HepG2 (cell line): Measurements from ENCODE around the gene TGFB2. TPM values are rescaled to one million over a fixed set of nuclear protein-coding genes. Genes with fewer than 3 reads are reported as not detected.

Experiments
- ATAC-seq: fragments of 200-7000 bp; cut with Tn5 transposase; 3 replicates; pipeline ENCODE4 v1.9.1; 2020; ENCODE audit warnings: mild to moderate bottlenecking, moderate library complexity
- BruUV-seq: library from RNA; stranded (reverse); fragments of 400-500 nt; replicated peaks from 2 replicates; lab custom pipeline; 2021; lab: Mats Ljungman, UMichigan
- CTCF ChIA-PET: fragments of 300-600 bp; formaldehyde crosslinking; extraction: SDS; loops from one replicate; lab custom pipeline; 2021; ENCODE audit warnings: low total read pairs, inconsistent platforms, low intra/inter-chr PET ratio; lab: Yijun Ruan, JAX
- POLR2A ChIA-PET: fragments of 350-600 bp; sonication (Branson Sonifier 250); formaldehyde crosslinking; loops from one replicate; lab custom pipeline; 2020; ENCODE audit warnings: antibody characterized with exemption, inconsistent platforms; lab: Yijun Ruan, JAX
- DNase-seq: peaks from one replicate; pipeline ENCODE4 v3.0.0-alpha.2; 2015; ENCODE audit warnings: low spot score
- FAIRE-seq: peaks from 3 replicates; lab custom pipeline; 2011; peaks lifted over from hg19 to GRCh38; lab: Jason Lieb, UNC
- H2AFZ ChIP-seq: one replicate; pipeline ENCODE4 v1.6.1; 2011; ENCODE audit warnings: low read length, inconsistent platforms
- H3K27ac ChIP-seq: fragments of 300-600 bp; 3 replicates; pipeline ENCODE4 v1.8.0; 2011; ENCODE audit warnings: mixed run types, mild to moderate bottlenecking, mixed read lengths, low read length, inconsistent platforms; ENCODE audit not compliant: insufficient read depth; ENCODE audit errors: extremely low read length
- H3K27me3 ChIP-seq, 2 experiments: fragments of 200-600 bp in 1 of 2; 2 replicates in 1 of 2; 3 replicates in 1 of 2; pipeline versions ENCODE4 v1.6.0 to v1.8.0; 2011; ENCODE audit warnings: low read length in 2 of 2, mild to moderate bottlenecking in 2 of 2, moderate library complexity in 2 of 2, inconsistent platforms in 1 of 2; ENCODE audit not compliant: insufficient read depth in 2 of 2, control insufficient read depth in 1 of 2
- H3K36me3 ChIP-seq, 2 experiments: fragments of 200-600 bp in 1 of 2; replicated peaks in 1 of 2; 2 replicates in 1 of 2; 3 replicates in 1 of 2; pipeline versions ENCODE4 v1.5.1 to v1.8.0; 2011; ENCODE audit warnings: low read length in 2 of 2, inconsistent platforms in 1 of 2; ENCODE audit not compliant: insufficient read depth in 2 of 2, control insufficient read depth in 1 of 2
- H3K4me1 ChIP-seq: 2 replicates; pipeline ENCODE4 v1.5.1; 2012; ENCODE audit warnings: low read length, inconsistent platforms; ENCODE audit not compliant: insufficient read depth
- H3K4me2 ChIP-seq: 2 replicates; pipeline ENCODE4 v1.6.0; 2011; ENCODE audit warnings: low read depth, low read length, inconsistent platforms
- H3K4me3 ChIP-seq, 3 experiments: fragments of 200-600 bp in 1 of 3; sonication (generic), shearing (Covaris generic) in 1 of 3; replicated peaks in 1 of 3; 2 replicates each; pipeline ENCODE4 v1.5.1; 2011 to 2016; ENCODE audit warnings: low read length in 3 of 3, inconsistent platforms in 2 of 3, low read depth in 2 of 3, mild to moderate bottlenecking in 2 of 3, control low read depth in 1 of 3, mixed read lengths in 1 of 3; ENCODE audit not compliant: insufficient read depth in 1 of 3
- H3K79me2 ChIP-seq: one replicate; pipeline ENCODE4 v1.6.1; 2011; ENCODE audit warnings: low read length, inconsistent platforms; ENCODE audit not compliant: insufficient read depth
- H3K9ac ChIP-seq: 2 replicates; pipeline ENCODE4 v1.6.0; 2011; ENCODE audit warnings: mild to moderate bottlenecking, low read depth, low read length, inconsistent platforms; ENCODE audit not compliant: insufficient read depth
- H3K9me3 ChIP-seq: 2 replicates; pipeline ENCODE4 v1.5.1; 2012; ENCODE audit warnings: mild to moderate bottlenecking, low read length
- H4K20me1 ChIP-seq: 2 replicates; pipeline ENCODE4 v1.6.0; 2011; ENCODE audit warnings: inconsistent platforms, mild to moderate bottlenecking, low read length, moderate library complexity; ENCODE audit not compliant: insufficient read depth
- ASH2L ChIP-seq: fragments of 300-600, 200-600 bp; sonication (generic); IDR thresholded peaks from 2 replicates; pipeline ENCODE4 v1.7.0; 2017; ENCODE audit warnings: low read depth, mild to moderate bottlenecking, moderate library complexity, mixed read lengths, low read length; ENCODE audit not compliant: insufficient read length
- EEA1 ChIP-seq: sonication (generic); formaldehyde crosslinking; IDR thresholded peaks from 2 replicates; pipeline ENCODE4 v1.5.1; 2020; ENCODE audit warnings: mild to moderate bottlenecking, missing genetic modification reagents, borderline replicate concordance
- ETV6 ChIP-seq: sonication (generic); formaldehyde crosslinking; conservative IDR thresholded peaks from 2 replicates; pipeline ENCODE4 v1.4.0; 2020; ENCODE audit warnings: missing genetic modification reagents
- HOXA9 ChIP-seq: sonication (generic); formaldehyde crosslinking; IDR thresholded peaks from 2 replicates; pipeline ENCODE4 v1.8.1; 2022; ENCODE audit warnings: missing genetic modification reagents, mild to moderate bottlenecking, moderate library complexity, borderline replicate concordance
- NCOA2 ChIP-seq: sonication (generic); formaldehyde crosslinking; IDR thresholded peaks from 2 replicates; pipeline ENCODE4 v1.8.0; 2022; ENCODE audit warnings: inconsistent platforms
- SMARCE1 ChIP-seq: fragments of 450-650 bp; IDR thresholded peaks from 2 replicates; pipeline ENCODE4 v1.6.1; 2017; ENCODE audit warnings: borderline replicate concordance
- ZFP1 ChIP-seq: IDR thresholded peaks from 2 replicates; pipeline ENCODE4 v1.6.1; 2016
- ZNF33A ChIP-seq: sonication (generic); formaldehyde crosslinking; IDR thresholded peaks from 2 replicates; pipeline ENCODE4 v1.5.1; 2020; ENCODE audit warnings: missing genetic modification reagents, mild to moderate bottlenecking, moderate library complexity, borderline replicate concordance
- ZNF460 ChIP-seq: sonication (generic); formaldehyde crosslinking; IDR thresholded peaks from 2 replicates; pipeline ENCODE4 v1.5.1; 2020; ENCODE audit warnings: missing genetic modification reagents, mild to moderate bottlenecking, borderline replicate concordance
- WGBS: methylation state at CpG from one replicate; pipeline ENCODE4 v1.1.6; 2017; ENCODE audit warnings: low lambda C conversion rate; 5-methylcytosine and 5-hydroxymethylcytosine counted together
- in situ Hi-C: cut with HindIII; loops from 2 replicates; pipeline ENCODE4 v1.10.0; 2017; ENCODE audit warnings: low pct_unique_long_range_greater_than_20kb; ENCODE audit not compliant: extremely low pct_ligation_motif_present
- intact Hi-C: fragments of 100-400 bp; cut with micrococcal nuclease; formaldehyde crosslinking; loops from one replicate; pipeline ENCODE4 v1.10.0; 2022; ENCODE audit not compliant: unreplicated experiment
- polyA plus RNA-seq, 8 experiments: library from polyadenylated mRNA; depleted of rRNA in 3 of 8; stranded (reverse) in 7 of 8; unstranded in 1 of 8; fragments of >200 nt; fragmentation: Illumina TruSeq in 4 of 8; extraction: Trizol in 4 of 8; gene quantifications; 2 replicates each; pipeline versions ENCODE4 v1.2.1 to v1.2.3, GENCODE V29; 2011 to 2016; ENCODE audit warnings: low read depth in 4 of 8, missing spikeins in 1 of 8, mixed read lengths in 1 of 8; ENCODE audit not compliant: insufficient read depth in 1 of 8
- total RNA-seq, 5 experiments: library from RNA; depleted of rRNA; stranded (reverse); fragments of >200 nt; fragmentation: Illumina TruSeq; extraction: Trizol; gene quantifications; 2 replicates each; pipeline ENCODE4 v1.2.3, GENCODE V29; 2016; ENCODE audit warnings: low read depth in 1 of 5
- TF ChIP-seq, protein P1 (sequence below): sonication (generic); formaldehyde crosslinking; IDR thresholded peaks from 2 replicates; pipeline ENCODE4 v1.8.1; 2023; ENCODE audit warnings: mild to moderate bottlenecking, missing genetic modification reagents
- TF ChIP-seq, protein P2 (sequence below): sonication (generic); formaldehyde crosslinking; IDR thresholded peaks from 2 replicates; pipeline ENCODE4 v1.5.0; 2020; ENCODE audit warnings: missing genetic modification reagents, mild to moderate bottlenecking, borderline replicate concordance
- TF ChIP-seq, protein P3 (sequence below): IDR thresholded peaks from 2 replicates; pipeline ENCODE4 v1.6.1; 2016
- TF ChIP-seq, protein P4 (sequence below): sonication (generic); formaldehyde crosslinking; IDR thresholded peaks from 2 replicates; pipeline ENCODE4 v1.5.0; 2020; ENCODE audit warnings: missing genetic modification reagents
- TF ChIP-seq, protein P5 (sequence below): sonication (generic); formaldehyde crosslinking; IDR thresholded peaks from 2 replicates; pipeline ENCODE4 v1.5.1; 2020; ENCODE audit warnings: mild to moderate bottlenecking, missing genetic modification reagents, borderline replicate concordance
- TF ChIP-seq, protein P6 (sequence below): sonication (generic); formaldehyde crosslinking; IDR thresholded peaks from 2 replicates; pipeline ENCODE4 v1.4.0; 2020; ENCODE audit warnings: missing genetic modification reagents, low read depth, mild to moderate bottlenecking, borderline replicate concordance

Gene TGFB2
- total and polyA plus RNA-seq, 2 of the 13 experiments (the other 11 are each of a cell fraction or from before 2014, with no cell fraction given): 0.07 TPM; not detected in 1

DNA sequence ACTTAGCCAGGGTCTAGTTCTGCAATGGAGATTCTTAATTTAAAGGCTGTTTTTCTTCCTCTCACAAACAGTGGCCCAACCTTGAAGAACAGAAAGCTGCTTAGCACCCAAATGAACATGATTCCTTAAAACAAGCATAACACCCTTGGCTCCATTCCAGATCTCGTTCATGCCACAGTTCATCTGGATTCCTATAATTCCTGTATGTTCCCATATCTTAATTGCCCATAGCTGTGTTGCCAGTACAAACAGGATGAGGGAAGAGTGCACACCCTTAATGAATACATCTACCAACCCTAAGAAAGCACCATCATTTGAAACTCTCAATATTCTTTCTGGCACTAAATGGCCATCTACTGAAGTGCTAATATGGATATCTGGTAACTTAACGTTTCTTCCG is 45.5 kb downstream of the TGFB2 start:
- Histone ChIP-seq H3K79me2 (no peaks in the 10 kb centered on the region), H3K4me3 (no peak overlapping the region), H3K9ac (no peak overlapping the region), H3K4me2 (no peak overlapping the region), H4K20me1 (no peaks in the 10 kb centered on the region), H3K27ac (no peak overlapping the region), H3K27me3 (no peaks in the 10 kb centered on the region), H3K4me1 (no peaks in the 10 kb centered on the region), H3K9me3 (no peaks in the 10 kb centered on the region), H2AFZ (no peak overlapping the region), H3K36me3 (no peaks in the 10 kb centered on the region)
- ATAC-seq: no peak
- in situ Hi-C loops: no loop called here
- TF ChIP-seq, protein P1, sequence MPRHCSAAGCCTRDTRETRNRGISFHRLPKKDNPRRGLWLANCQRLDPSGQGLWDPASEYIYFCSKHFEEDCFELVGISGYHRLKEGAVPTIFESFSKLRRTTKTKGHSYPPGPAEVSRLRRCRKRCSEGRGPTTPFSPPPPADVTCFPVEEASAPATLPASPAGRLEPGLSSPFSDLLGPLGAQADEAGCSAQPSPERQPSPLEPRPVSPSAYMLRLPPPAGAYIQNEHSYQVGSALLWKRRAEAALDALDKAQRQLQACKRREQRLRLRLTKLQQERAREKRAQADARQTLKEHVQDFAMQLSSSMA (CRISPR knock-in tag): no peak
- TF ChIP-seq ETV6 (CRISPR knock-in tag) (no peak), ZFP1 (CRISPR knock-in tag) (no peak), ZNF460 (CRISPR knock-in tag) (no peak), ASH2L (no peak), HOXA9 (no peak), EEA1 (no peak), SMARCE1 (no peak), NCOA2 (CRISPR knock-in tag) (no peak), ZNF33A (CRISPR knock-in tag) (no peak)
- TF ChIP-seq, protein P2, sequence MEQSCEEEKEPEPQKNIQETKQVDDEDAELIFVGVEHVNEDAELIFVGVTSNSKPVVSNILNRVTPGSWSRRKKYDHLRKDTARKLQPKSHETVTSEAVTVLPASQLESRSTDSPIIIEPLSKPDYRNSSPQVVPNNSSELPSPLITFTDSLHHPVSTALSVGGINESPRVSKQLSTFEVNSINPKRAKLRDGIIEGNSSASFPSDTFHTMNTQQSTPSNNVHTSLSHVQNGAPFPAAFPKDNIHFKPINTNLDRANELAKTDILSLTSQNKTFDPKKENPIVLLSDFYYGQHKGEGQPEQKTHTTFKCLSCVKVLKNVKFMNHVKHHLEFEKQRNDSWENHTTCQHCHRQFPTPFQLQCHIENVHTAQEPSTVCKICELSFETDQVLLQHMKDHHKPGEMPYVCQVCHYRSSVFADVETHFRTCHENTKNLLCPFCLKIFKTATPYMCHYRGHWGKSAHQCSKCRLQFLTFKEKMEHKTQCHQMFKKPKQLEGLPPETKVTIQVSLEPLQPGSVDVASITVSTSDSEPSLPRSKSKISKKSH (CRISPR knock-in tag): no peak
- TF ChIP-seq, protein P3, sequence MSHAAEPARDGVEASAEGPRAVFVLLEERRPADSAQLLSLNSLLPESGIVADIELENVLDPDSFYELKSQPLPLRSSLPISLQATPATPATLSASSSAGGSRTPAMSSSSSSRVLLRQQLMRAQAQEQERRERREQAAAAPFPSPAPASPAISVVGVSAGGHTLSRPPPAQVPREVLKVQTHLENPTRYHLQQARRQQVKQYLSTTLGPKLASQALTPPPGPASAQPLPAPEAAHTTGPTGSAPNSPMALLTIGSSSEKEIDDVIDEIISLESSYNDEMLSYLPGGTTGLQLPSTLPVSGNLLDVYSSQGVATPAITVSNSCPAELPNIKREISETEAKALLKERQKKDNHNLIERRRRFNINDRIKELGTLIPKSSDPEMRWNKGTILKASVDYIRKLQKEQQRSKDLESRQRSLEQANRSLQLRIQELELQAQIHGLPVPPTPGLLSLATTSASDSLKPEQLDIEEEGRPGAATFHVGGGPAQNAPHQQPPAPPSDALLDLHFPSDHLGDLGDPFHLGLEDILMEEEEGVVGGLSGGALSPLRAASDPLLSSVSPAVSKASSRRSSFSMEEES (CRISPR knock-in tag): no peak
- TF ChIP-seq, protein P4, sequence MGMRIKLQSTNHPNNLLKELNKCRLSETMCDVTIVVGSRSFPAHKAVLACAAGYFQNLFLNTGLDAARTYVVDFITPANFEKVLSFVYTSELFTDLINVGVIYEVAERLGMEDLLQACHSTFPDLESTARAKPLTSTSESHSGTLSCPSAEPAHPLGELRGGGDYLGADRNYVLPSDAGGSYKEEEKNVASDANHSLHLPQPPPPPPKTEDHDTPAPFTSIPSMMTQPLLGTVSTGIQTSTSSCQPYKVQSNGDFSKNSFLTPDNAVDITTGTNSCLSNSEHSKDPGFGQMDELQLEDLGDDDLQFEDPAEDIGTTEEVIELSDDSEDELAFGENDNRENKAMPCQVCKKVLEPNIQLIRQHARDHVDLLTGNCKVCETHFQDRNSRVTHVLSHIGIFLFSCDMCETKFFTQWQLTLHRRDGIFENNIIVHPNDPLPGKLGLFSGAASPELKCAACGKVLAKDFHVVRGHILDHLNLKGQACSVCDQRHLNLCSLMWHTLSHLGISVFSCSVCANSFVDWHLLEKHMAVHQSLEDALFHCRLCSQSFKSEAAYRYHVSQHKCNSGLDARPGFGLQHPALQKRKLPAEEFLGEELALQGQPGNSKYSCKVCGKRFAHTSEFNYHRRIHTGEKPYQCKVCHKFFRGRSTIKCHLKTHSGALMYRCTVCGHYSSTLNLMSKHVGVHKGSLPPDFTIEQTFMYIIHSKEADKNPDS (CRISPR knock-in tag): no peak
- TF ChIP-seq, protein P5, sequence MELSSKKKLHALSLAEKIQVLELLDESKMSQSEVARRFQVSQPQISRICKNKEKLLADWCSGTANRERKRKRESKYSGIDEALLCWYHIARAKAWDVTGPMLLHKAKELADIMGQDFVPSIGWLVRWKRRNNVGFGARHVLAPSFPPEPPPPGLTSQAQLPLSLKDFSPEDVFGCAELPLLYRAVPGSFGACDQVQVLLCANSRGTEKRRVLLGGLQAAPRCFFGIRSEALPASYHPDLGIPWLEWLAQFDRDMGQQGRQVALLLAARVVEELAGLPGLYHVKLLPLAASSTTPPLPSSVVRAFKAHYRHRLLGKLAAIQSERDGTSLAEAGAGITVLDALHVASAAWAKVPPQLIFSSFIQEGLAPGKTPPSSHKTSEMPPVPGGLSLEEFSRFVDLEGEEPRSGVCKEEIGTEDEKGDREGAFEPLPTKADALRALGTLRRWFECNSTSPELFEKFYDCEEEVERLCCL: no peak
- TF ChIP-seq, protein P6, sequence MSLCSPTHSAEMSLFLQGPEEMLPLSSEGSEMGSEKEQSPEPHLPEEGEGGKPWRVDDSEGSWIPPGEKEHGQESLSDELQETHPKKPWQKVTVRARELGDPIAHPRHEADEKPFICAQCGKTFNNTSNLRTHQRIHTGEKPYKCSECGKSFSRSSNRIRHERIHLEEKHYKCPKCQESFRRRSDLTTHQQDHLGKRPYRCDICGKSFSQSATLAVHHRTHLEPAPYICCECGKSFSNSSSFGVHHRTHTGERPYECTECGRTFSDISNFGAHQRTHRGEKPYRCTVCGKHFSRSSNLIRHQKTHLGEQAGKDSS (CRISPR knock-in tag): no peak
- no TSS peak for BruUV-seq
- intact Hi-C loops: no loop called here
- no peak for FAIRE-seq
- no peak for DNase-seq
- POLR2A ChIA-PET: interaction anchor here (0.8 kb wide), 1 partner anchor 10 kb away, joined by 3 read pairs; no protein-coding TSS in a partner anchor
- WGBS: 63% methylated on average over 3 of the region's 3 CpGs
- CTCF ChIA-PET: no interaction called here
